GM18505 (cell line): ENCODE data around the gene SEC24C.
A peak's percentile ranks its signal among the peaks of the same experiment; 100 is the strongest.
"Not testable (repeated sequence)": the region's sequence is repeated elsewhere in the genome, so short reads cannot be mapped to it uniquely, and the experiment has no call there.

Source experiments
- ATAC-seq: cut with Tn5 transposase; IDR thresholded peaks from one replicate; pipeline ENCODE4 v1.9.1; 2021; ENCODE audit not compliant: unreplicated experiment
- POLR2A ChIP-seq: IDR thresholded peaks from 4 replicates; pipeline ENCODE4 v1.6.1; 2011; ENCODE audit warnings: borderline replicate concordance; ENCODE audit not compliant: insufficient read depth, insufficient read length; ENCODE audit errors: extremely low read depth

Gene SEC24C

GRCh38 chr10:73723516-73723915 lies 20.7 kb upstream of the SEC24C start:
- no peak for TF ChIP-seq POLR2A
- no peak for ATAC-seq

- not testable (repeated sequence) for ATAC-seq
These were observed 14.4 kb upstream of the SEC24C start for GRCh38 chr10:73729781-73730152.

- peak; percentile 72 for ATAC-seq
- peak; percentile 94 for TF ChIP-seq POLR2A
These were observed 13.8 kb upstream of the SEC24C start for GRCh38 chr10:73730153-73730906.

- ATAC-seq = no peak
- TF ChIP-seq POLR2A = no peak
These were observed 12.4 kb upstream of the SEC24C start for GRCh38 chr10:73731588-73732375.

GRCh38 chr10:73732426-73732825 lies 11.7 kb upstream of the SEC24C start:
- TF ChIP-seq POLR2A = no peak
- ATAC-seq = no peak

- no peak for TF ChIP-seq POLR2A
- no peak for ATAC-seq
These were observed 11.1 kb upstream of the SEC24C start for GRCh38 chr10:73732931-73733623.

- ATAC-seq = no peak
- no peak for TF ChIP-seq POLR2A
These were observed 10.0 kb upstream of the SEC24C start for GRCh38 chr10:73734028-73734720.

GRCh38 chr10:73734796-73735305 lies 9.3 kb upstream of the SEC24C start:
- ATAC-seq = no peak
- TF ChIP-seq POLR2A = no peak

GRCh38 chr10:73740501-73741254 lies 3.5 kb upstream of the SEC24C start:
- not testable (repeated sequence) for ATAC-seq

GRCh38 chr10:73742454-73742734 lies 1.8 kb upstream of the SEC24C start:
- no peak for ATAC-seq

GRCh38 chr10:73743327-73743904 lies 756 bp upstream of the SEC24C start:
- no peak for TF ChIP-seq POLR2A

More at GRCh38 chr10:73742454-73742734, 1.8 kb upstream of the SEC24C start:
- no peak for TF ChIP-seq POLR2A

GRCh38 chr10:73744664-73744975 lies 448 bp downstream of the SEC24C start:
- peak; percentile 20 for ATAC-seq
- no peak for TF ChIP-seq POLR2A

More at GRCh38 chr10:73743327-73743904, 756 bp upstream of the SEC24C start:
- no peak for ATAC-seq

- ATAC-seq = no peak
- TF ChIP-seq POLR2A = no peak
These were observed 2.5 kb downstream of the SEC24C start for GRCh38 chr10:73746721-73747120.

GRCh38 chr10:73750819-73751218 lies 6.6 kb downstream of the SEC24C start:
- no peak for ATAC-seq
- no peak for TF ChIP-seq POLR2A
